ENCODE measurements around the gene CACNB2.

DNA sequence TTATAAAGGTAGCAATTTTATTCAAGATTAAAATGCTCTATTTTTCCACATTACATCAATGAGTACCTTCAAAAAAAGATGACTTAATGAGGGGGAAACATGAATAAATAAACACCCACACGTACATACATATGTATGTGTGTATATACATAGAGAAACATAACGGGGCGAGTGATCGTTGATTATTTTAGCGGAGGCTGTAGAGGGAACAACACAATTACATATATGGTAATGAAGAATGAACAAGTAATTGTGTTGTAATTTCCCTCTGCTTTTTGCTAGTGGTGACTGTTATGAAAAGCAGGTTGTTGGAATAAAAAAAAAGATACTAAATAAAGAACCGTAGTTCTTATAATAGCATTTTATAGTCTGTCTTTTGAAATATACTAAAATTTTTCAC lies 63.2 kb downstream of the CACNB2 start:
- TF ChIP-seq, protein P1, sequence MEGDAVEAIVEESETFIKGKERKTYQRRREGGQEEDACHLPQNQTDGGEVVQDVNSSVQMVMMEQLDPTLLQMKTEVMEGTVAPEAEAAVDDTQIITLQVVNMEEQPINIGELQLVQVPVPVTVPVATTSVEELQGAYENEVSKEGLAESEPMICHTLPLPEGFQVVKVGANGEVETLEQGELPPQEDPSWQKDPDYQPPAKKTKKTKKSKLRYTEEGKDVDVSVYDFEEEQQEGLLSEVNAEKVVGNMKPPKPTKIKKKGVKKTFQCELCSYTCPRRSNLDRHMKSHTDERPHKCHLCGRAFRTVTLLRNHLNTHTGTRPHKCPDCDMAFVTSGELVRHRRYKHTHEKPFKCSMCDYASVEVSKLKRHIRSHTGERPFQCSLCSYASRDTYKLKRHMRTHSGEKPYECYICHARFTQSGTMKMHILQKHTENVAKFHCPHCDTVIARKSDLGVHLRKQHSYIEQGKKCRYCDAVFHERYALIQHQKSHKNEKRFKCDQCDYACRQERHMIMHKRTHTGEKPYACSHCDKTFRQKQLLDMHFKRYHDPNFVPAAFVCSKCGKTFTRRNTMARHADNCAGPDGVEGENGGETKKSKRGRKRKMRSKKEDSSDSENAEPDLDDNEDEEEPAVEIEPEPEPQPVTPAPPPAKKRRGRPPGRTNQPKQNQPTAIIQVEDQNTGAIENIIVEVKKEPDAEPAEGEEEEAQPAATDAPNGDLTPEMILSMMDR (IDR thresholded peaks at IDR 0.05 in 4 of 5, conservative IDR thresholded peaks at IDR 0.05 in 1 of 5), result no peak
- TF ChIP-seq POLR2A (IDR thresholded peaks at IDR 0.05), result no peak

Data from gastrocnemius medialis (tissue), 4 donors.